Coronary artery (tissue), 2 donors: ENCODE results near the gene PLEKHG5.
"Not testable (repeated sequence)": the region's sequence is repeated elsewhere in the genome, so short reads cannot be mapped to it uniquely, and the experiment has no call there.

Experiments
- DNase-seq: peaks from one replicate; pipeline ENCODE4 v3.0.0-alpha.2; 2017; ENCODE audit warnings: low spot score
- H3K27ac ChIP-seq, 2 donors: fragments of 200-600 bp; sonication (generic); one replicate each; pipeline ENCODE4 v1.5.1; 2016 to 2019
- H3K4me3 ChIP-seq: fragments of 200-600 bp; sonication (generic); 2 replicates; pipeline ENCODE4 v1.5.1; 2016; ENCODE audit warnings: mild to moderate bottlenecking, moderate library complexity
- TF ChIP-seq, protein P1 (sequence below): fragments of 200-600 bp; sonication (generic); IDR thresholded peaks from one replicate; pipeline ENCODE4 v1.5.1; 2019; ENCODE audit warnings: antibody characterized with exemption

PLEKHG5 gene

DNA sequence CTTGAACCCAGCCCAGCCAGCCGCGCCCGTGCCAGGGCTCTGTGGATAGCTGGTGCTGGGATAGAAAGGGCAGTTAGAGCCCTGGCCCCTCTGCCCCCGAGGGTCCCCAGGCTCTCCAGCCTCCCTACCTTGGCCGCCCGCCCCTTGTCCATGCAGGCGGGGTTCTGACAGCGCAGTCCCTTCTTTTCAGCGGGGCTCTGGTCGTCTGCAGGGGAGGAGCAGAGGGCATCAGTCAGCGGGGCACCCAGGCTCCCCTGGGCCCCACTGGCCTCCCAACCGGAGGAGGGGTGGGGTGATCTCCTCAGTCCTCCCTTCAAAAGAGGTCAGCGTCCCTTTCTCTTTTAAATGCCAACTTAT, 4.9 kb upstream of the PLEKHG5 start:
- H3K4me3 ChIP-seq = peak overlapping the region; percentile 89
- DNase-seq = no peak
- peak overlapping the region in 1 of 2 donors; percentile 38 for H3K27ac ChIP-seq
- TF ChIP-seq, protein P1, sequence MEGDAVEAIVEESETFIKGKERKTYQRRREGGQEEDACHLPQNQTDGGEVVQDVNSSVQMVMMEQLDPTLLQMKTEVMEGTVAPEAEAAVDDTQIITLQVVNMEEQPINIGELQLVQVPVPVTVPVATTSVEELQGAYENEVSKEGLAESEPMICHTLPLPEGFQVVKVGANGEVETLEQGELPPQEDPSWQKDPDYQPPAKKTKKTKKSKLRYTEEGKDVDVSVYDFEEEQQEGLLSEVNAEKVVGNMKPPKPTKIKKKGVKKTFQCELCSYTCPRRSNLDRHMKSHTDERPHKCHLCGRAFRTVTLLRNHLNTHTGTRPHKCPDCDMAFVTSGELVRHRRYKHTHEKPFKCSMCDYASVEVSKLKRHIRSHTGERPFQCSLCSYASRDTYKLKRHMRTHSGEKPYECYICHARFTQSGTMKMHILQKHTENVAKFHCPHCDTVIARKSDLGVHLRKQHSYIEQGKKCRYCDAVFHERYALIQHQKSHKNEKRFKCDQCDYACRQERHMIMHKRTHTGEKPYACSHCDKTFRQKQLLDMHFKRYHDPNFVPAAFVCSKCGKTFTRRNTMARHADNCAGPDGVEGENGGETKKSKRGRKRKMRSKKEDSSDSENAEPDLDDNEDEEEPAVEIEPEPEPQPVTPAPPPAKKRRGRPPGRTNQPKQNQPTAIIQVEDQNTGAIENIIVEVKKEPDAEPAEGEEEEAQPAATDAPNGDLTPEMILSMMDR = no peak

DNA sequence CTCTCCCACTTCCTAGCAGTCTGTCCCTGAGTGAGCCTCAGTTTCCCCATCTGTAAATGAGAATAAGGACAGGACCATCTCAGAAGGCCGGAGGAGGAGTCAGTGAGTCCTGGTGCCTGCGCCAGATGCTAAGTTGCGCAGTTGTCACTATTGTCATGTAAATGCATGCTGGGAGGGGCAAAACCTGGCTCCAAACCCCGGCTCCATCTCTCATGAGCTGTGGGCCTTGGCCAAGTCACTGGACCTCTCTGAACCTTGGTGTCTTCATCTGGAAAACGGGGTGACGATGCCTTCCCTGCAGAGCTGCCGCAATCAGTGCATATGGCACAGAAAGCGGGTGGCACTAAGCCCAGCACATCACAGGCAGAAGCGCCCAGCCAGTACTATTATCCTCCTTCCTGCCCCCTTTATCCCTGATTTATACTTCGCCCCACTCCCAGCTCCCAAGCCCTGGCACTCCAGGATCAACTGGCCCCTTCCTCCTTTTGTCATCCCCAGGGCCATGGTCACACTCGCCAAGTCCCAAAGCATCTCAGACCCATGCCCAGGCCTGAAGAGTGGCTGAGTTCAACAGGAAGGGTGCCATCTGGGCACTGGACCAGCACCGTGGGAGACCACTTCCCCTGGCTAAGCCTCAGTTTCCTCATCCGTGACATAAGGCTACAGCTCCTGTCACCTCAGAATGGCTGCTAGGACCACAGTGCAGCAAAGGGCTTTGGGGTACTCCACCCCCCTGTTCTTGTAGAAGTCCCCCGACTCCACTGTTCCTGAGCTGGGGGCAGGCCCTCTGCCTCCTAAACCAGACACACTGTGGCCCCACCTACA, 4.3 kb upstream of the PLEKHG5 start:
- TF ChIP-seq, protein P1 = no peak
- no peak for DNase-seq
- H3K27ac ChIP-seq = peak overlapping the region in 1 of 2 donors; percentile 38
- peak overlapping the region; percentile 89 for H3K4me3 ChIP-seq

DNA sequence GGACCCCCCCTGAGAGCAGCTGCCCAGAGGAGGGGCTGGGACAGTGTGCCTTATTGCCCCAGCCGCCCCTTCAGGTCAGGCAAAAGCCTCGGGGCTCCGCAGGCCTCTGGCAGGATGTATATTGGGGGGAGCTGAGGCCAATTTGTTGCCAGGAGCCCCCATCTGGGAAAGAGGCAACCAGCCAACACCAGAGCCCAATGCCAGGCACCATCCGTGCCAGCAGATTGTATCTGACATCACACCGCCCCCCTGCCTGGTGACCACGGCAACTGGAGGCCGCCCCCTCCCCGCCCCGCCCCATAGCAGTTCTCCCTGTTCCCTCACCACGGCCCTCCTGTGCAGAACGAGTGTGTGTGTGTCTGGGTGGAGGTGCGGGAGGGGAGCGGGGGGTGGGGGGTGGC, 3.6 kb upstream of the PLEKHG5 start:
- DNase-seq = no peak
- no peak overlapping the region for H3K27ac ChIP-seq
- TF ChIP-seq, protein P1 = no peak
- no peak overlapping the region for H3K4me3 ChIP-seq

DNA sequence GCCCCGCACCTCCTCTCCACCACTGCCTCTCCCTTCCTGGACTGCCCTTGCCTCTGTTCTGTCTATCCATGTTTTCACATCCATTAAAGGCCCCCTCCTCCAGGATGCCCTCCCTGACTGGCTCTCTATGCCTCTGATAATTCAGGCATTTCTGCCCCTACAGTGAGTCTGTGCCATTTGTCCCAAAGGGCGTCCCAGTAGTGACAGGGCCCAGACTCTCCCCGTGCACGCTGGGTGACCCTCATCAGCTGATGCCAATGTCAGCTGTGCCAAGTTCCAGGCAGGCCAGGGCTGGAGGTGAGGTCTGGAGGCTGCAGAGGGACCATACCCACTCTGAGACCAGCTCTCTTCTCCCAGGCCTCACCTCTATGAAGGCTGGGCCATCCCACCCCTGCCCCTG, 3.2 kb upstream of the PLEKHG5 start:
- TF ChIP-seq, protein P1 = no peak
- Histone ChIP-seq H3K4me3 (no peak overlapping the region), H3K27ac (no peak overlapping the region)
- DNase-seq = no peak

DNA sequence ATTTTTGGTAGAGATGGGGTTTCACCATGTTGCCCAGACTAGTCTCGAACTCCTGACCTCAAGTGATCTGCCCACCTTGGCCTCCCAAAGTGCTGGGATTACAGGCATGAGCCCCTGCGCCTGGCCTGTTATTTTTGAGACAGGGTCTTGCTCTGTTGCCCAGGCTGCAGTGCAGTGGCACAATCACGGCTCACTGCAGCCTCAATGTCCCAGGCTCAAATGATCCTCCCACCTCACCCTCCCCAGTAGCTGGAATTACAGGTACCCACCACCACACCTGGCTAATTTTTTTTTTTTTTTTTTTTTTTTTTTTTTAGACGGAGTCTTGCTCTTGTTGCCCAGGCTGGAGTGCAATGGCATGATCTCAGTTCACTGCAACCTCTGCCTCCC, 2.4 kb upstream of the PLEKHG5 start:
- H3K27ac ChIP-seq, DNase-seq, H3K4me3 ChIP-seq: not testable (repeated sequence)

DNA sequence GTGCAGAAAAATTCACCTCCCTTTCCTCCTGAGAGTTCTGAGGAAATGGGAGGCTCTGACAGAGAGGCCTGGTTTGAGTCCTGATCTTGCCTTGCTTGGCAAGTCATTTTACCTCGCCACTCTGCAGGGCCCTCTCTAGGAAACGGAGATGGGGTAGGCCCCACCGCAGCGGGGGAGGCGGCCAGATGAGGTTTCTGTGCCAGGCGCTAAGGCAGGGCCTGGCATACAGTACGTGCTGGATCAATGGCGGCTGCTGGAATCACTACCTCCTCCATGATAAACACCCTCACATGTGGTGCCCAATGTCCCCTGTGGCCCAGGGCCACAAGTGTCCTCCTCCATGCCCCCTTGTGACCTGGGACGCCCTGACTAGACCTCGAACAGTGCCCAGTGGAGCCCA, 499 bp upstream of the PLEKHG5 start:
- TF ChIP-seq, protein P1 = no peak
- DNase-seq = no peak
- Histone ChIP-seq H3K4me3 (no peak overlapping the region), H3K27ac (peak overlapping the region in 1 of 2 donors; percentile 42)

DNA sequence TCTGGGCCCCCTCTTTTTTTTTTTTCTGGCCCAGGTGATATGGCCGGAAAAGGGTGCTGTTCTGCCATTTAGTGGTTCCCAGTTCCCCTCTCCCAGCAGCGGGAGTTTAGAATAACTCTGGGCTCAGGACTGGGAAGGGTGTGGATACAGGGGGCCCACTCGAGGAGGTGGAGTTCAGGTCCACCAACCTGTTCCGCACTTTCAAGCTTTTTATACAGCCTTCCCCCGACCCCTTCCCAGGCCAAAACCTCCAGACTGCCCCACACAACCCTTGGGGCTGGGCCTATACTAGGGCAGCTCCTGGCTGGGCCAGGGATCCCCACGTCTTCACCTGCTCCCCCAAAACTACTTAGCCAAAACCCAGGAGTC, 402 bp downstream of the PLEKHG5 start:
- DNase-seq = no peak
- peak overlapping the region; percentile 75 for H3K4me3 ChIP-seq
- H3K27ac ChIP-seq = peak overlapping the region in 1 of 2 donors; percentile 42
- TF ChIP-seq, protein P1 = no peak
